ENCODE results near the gene C17orf113.
A peak's percentile ranks its signal among the peaks of the same experiment; 100 is the strongest.
"Not testable (repeated sequence)": the region's sequence is repeated elsewhere in the genome, so short reads cannot be mapped to it uniquely, and the experiment has no call there.

The C17orf113 gene

DNA sequence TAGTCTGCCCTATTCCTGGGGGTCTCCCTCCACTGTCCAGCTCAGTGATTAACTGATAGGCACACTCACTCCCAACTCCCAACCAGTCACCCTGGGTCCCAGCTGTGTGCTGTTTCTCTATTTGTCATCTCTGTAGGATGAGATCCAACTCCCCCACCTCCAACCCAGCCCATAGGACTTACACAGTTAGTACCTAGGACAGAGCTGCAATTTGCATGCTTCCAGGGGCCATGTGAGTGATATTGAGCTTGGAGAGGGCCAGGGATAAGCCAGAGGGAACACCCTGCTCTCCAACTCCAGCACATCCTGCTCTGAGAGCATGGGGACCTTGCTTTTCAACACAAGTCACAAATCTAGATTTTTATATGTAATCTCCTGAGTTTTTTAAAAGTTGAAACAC is 8.8 kb downstream of the C17orf113 start:
- no peak for DNase-seq

DNA sequence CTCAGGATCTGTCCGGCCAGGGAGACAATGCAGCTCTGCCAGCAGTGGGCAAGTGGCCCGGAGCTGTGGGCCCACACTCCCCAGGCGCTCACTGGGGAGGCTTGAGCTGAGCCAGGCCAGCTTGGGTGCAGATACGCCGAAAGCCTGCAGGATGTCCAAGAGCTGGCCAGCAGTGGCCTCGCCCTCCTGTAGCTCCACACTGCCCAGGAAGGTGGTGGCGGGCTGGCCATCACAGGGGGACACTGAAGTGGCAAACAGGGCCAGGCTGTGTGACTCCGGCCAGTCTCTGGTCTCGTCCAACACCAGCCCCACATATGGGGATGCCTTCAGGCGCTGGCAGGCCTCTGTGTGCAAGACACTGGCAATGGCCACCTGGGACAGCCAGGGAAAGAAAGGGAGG is 9.6 kb downstream of the C17orf113 start:
- no peak for DNase-seq

DNA sequence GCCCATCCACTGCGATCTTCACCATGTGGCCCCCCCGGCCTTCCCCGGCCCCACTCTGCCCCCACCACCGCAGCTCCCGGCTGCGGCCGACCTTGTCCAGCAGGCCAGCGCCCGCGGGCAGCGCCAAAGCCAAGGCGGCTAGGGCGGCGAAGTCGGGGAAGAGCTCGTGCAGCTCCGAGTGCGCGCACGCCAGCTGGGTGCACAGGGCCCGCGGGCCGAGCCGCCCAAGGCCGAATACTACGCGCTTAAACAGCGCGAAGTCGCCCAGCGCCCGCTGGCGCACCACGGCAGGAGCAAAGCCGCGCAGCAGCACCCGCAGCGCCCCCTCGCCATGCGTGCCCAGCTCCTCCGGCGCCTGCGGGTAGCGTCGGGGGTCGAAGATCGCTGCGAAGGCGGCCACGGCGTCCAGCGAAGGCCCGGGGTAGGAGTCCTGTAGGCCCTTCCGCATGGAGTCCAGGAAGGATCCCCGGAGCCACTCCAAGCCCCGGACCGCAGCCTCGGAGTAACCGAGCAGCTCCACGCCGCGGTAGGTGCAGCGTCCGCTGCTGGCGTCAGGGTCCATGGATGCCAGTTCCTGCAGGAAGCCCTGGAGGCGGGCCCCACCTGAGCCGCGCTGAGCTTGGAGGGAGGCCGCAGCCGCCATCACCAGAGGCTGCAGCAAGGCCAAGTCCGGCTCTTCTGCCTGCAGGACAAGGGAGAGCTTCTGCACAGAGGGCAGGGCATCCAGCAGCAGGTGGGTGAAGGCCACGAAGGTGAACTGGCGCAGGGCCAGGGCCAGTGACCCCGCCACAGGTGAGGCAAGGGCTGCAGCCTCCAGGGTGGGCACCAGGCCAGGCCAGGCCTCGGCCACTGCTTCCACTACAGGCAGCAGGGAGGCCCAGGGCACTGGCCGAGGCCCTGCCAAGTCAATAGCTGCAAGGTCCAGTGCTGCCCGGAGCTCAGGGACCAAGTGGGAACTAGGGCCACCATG is 10.3 kb downstream of the C17orf113 start:
- DNase-seq = no peak

DNA sequence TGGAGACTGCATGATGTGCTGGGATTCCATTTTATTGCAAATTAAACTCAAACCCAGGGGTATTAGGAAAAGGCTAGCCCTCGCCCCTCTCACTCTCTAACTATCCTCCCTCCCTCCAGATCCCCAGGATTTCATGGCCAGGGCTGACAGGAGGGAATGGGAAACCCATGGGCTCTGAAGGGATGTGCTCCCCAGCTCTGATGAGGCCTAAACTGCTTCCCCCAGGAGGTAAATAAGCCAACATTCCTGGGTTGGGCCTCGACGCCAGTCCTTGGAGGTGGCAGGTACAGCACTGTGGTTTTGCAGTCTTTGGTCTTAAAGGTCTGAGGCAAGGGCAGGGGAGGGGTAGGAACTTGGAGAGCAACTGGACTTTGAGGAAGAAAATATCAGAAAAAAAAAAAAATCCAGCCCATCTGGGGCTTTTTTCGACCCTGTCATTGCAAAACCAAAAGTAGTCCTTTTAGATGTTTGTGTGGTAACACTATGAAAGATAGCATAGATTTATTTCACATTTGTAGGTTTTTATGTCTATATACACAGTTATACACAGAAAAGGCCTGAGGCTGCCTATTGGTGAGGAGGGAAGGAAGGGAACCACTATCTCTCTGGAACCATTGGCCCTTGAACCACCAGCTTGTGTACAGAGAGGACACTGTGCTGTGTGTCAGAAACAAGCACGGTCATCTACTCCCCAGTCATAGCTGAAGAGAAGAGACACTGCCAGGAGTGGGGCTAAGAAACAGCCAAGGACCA is 12.0 kb downstream of the C17orf113 start:
- no peak for DNase-seq

DNA sequence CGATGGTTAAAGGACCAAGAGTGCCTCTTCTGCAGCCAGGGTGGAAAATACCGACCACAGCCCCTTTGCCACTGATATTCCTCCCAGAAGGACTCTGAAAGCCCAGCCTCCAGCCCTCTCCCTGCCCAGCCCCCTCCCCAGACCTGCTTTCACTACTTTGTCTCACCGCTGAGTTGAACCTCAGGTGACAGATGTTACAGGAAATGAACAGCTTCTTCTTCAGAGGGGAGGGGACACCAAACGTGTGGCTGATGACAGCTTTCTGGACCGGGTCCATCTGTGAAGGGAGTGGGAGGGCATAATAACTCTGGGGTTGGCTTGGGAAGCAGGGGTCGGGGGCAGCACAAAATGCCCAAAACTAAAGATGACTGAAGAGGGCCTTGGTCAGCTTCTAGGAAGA is 16.3 kb downstream of the C17orf113 start:
- DNase-seq = no peak

DNA sequence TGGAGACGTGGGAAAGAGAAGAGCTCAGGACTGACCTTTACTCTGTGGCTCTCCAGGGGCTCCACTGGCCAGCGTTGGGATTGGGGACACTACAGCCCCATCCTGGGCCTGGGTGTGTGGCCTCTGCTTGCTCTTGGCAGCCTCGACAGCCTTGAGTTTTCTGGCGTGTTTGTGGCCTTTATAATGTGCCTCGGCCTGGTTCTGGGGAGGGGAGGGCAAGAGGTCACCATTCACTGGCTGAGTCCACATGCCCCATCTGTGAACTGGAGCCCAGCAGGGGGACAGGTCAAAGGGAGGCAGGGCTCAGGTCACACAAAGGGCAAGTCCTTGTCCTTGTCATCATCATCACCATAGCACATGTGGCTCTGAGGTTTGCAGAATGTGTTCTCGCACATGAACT is 18.8 kb downstream of the C17orf113 start:
- no peak for DNase-seq

DNA sequence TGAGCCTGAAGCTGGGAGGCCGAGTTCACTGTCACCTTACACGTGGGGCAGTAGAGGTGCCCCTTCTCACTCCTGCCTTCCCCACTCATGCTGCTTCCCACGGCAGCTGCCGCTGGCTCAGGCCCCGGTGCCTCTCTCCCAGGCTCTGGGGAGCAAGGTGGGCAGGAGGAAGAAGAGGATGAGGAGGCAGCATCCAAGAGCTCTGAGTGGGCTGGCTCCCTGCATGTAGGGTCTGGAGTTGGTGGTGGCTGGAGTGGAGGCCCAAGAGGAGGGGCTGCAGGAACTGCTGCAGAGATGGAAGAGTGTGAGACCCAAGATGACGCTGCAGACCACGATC is 21.6 kb downstream of the C17orf113 start:
- no peak for DNase-seq

DNA sequence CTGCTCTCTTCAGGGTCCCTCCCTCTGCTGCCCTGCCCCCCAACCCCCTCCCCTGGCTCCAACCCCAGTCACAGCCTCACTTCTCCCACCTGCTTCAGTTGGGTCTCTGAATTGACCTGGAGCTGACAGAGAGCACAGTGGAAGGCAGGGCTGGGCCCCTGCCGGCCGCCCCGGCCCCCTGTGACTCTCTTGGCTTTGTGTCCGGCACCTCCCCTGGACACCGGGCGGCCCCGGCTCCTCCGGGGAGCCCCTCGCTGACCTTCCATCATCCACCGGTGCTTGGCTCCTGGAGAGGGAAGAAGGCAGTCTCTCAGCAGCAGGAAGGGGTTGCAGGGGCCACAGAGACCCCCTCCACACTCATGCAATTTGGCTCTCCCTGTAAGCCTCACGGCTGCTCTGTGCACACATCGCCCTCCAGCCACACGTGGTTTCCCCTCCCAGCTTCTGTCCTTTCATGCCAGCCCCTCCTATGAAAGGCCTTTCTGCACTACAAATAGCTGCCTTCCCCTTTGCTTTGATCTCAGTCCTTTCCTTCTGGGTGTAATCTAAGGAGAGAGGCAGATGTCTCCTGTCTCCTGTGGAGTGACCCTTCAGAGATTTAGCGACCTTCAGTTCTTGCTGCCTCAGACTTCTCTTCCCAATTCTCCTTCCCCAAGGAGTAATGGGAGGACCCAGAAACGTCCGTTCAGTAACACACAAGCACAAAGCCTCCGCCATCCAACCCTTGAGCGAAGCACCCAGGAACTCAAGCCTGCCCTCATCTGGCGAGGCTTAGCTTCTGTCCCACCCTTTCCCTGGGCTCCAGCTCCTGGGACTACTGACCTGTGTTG is 22.2 kb downstream of the C17orf113 start:
- DNase-seq = no peak

DNA sequence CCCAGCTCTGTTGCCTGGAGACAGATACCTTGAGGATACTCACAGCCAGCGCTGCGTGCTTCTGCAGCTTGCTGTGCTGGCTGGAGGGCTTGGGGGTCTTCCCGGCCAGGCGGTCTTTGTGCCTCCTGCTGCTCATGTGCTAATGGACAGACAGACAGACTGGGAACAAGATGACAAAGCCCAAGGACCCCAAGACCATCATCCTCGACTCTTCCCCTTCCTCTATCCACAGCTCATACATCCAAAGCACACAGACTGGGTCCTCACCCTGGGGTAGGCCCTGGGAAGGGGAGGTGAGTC is 22.9 kb downstream of the C17orf113 start:
- no peak for DNase-seq

DNA sequence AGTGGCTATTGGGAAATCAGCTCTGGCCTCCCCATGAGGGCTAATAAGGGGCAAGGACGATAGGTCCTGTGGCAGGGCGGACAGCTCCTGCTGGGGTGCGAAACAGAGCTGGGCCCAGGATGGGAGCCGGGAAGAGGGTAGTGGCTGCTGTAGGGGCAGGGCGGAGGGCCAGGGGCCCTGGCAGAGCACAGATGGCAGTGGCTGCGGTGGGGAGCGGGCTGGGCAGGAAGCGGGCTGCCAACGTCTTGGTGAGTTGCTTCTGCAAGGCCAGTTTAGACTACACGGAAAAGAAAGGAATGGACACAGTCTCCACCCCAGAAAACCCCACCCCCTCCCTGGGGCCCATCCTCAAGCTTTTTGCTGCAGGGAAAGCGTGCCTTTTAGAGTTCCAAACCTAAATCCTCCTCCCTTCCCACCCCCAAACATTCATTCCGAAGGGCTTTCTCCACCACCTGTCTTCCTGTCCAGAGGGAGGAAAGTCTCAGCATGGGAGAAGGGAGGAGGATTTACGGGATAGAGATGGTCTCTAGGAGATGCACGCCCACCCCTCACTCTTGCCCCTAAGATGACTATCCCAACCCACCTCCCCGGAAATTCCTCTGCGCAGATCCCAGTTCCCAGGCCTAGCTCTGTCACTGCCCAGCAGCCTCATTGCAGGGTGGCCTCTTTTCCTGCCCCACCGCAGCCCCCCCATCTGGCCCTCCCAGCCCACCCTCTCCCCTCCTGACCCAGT is 23.4 kb downstream of the C17orf113 start:
- DNase-seq = no peak

DNA sequence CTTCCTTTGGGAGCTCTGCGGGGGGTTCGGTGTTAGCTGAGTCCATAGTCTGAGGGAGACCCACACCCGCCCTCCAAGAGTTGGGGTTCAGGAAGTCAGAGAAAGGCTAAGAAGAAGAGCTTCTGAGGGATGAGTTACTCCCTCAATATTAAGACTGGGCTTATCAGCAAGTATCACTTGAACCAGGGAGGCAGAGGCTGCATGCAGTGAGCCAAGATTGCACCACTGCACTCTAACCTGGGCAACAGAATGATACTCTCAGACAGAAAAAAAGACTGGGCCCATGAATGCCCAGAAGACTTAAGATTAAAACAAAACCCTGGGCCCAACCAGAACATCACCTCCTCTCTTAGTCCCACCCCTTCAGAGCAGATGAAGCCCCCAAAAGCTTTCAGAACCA is 24.5 kb downstream of the C17orf113 start:
- no peak for DNase-seq

DNA sequence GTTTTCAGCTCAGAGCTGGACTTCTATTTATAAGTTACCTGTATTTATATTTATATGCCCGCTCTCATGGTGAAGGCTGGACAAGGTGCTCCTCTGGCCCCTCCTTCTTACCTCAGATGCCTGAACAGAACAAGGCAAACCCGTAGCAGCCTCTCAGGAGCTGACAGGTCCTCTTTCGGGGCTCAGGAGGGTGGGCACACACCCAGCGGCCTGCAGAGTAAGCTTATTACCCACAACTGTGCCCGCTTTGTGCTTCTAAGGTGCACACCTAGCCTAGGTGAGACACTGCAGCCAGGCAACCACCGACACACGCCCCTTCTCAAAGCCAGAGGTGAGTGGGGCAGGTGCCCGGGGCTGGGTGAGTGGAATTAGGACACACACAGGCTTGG is 25.2 kb downstream of the C17orf113 start:
- DNase-seq = no peak

DNA sequence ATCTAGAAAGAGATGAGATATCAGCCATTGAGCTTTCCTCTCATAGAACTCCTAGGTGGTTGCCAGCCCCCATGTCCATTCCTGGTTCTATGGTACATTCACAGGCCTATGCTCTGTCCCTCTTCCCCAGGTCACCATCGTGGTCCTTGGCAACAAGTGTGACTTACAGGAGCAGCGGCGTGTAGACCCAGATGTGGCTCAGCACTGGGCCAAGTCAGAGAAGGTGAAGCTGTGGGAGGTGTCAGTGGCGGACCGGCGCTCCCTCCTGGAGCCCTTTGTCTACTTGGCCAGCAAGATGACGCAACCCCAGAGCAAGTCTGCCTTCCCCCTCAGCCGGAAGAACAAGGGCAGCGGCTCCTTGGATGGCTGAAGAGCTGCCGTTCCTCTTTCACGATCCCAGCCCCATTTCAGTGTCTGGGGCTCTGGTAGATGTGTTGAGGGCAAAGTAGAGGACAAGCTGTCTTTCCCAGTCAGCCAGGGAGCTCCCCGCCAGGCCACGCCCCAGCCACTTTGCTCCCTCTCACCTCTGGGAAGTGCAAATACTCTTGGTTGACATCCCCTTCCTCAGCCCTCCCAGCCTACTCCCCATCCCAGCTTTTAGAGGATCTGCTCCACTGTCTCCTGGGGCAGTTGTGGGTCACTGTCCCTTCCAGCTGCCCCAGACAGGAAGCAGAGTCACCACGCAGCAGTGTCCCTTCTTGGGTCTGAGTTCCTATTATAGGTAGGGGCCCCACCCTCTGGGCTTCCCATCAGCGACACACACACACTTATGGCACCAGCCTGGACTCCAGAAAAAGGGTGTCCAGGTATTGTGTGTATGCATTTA is 26.7 kb downstream of the C17orf113 start:
- no peak for DNase-seq

DNA sequence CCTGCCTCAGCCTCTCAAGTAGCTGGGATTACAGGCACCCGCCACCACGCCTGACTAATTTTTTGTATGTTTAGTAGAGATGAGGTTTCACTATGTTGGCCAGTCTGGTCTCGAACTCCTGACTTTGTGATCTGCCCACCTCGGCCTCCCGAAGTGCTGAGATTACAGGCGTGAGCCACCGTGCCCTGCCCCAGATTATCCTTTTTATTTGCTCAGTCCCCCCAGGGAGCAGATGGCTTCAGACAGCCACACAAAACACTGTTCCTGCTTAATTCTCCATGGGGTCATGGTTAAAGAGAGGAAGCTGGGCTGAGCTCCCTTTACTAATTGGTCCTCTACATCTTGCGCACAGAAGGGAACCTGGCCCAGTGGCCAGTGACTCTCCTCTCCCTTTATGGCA is 29.6 kb downstream of the C17orf113 start:
- not testable (repeated sequence) for DNase-seq

DNA sequence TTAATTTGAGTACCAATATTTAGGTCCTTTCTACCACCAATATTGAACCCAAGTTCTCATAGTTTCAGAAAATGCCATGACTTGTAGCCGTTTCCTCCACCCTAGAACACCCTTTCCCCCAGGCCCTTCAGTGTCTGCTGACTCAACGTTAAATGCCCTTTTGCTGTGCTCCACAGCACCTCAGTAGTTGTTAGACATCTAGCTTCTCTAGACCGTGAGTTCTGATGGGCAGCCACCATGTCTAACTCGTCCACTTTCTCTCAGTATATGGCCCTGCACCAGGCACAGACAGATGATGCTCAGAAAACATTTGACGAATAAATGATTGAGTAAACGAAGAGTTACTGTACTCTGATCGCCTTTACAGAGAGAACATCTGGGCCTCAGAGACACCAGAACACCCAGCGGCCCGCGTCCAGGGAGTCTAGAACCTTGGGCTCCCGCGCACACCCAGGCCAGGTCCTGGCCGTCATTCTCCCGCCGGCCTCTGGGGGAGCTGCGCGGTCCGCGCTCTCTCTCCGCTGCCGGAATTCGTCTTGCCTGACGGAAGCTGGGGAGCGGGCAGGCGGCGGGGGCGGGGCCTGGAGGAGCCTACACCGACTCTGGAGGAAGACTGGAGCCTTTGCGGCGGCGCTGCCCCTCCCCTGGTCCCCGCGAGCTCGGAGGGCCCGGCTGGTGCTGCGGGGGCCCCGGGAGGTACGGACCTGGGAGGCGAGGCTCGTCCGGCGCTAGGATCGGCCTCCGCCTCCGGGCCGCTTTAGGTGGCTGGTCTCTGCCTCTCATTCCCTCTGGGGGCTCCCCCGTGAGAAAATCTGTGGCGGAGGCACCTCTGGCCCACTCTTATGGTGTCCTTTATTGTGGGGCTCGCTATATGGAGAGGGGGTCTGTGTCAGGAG is 30.6 kb downstream of the C17orf113 start, which contains the start of gene NKIRAS2:
TSS of gene NKIRAS2 (plus strand) at position 582 of the 896 bp plus-strand sequence. CDS start 1,488 bp downstream, outside the sequence.
- peak; percentile 83 to 93 (median 86) for DNase-seq

DNA sequence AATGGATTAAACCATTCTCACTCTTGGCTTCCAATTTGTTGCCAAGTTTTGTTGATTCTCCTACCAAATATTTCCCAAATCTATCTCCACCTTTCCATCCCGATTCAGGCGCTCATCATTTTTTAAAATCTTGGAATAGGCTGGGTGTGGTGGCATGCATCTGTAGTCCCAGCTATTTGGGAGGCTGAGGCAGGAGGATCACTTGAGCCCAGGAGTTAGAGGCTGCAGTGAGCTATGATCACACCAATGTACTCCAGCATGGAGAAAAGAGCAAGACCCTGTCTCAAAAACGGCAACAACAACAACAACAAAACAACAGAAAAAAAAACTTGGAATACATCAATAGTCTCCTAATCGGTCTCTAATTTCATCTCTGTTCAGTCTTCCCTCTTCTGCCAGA is 31.4 kb downstream of the C17orf113 start:
- DNase-seq = no peak

DNA sequence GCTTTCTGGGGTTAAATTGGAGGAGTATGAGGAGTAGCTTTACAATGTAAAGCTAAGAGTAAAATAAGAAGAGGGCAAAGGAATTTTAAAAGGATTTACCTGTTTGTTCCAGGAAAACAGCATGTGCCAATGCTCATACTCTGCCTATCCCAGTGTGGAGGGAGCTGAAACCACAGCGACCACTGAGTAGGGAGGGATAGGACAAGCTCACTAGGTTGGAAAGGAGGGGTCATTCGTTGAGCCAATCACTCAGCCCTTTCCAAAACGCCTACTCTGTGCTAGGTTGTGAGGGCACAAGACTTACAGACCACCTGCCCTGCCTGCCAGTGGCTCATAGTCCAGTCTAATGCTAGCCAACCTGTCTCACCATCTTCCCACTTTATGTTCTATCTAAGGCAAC is 32.1 kb downstream of the C17orf113 start:
- no peak for DNase-seq

DNA sequence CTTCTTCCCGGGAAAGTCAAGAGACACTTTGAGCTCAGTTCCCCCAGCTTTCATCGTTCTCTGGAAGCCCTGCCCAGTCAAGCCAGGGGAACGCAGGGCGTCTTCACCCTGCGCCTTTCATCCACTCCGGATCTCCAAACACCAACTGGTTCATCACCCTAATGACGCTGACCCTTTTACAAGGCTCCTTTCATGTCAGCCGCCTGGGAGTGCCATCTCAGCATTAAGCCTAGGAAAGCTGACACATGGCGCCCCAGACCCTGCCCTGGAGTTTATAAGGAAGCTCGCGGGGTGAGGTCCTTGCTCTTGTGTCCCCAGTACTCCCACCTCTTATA is 32.6 kb downstream of the C17orf113 start:
- DNase-seq = peak in 1 of 6 experiments; percentile 23

DNA sequence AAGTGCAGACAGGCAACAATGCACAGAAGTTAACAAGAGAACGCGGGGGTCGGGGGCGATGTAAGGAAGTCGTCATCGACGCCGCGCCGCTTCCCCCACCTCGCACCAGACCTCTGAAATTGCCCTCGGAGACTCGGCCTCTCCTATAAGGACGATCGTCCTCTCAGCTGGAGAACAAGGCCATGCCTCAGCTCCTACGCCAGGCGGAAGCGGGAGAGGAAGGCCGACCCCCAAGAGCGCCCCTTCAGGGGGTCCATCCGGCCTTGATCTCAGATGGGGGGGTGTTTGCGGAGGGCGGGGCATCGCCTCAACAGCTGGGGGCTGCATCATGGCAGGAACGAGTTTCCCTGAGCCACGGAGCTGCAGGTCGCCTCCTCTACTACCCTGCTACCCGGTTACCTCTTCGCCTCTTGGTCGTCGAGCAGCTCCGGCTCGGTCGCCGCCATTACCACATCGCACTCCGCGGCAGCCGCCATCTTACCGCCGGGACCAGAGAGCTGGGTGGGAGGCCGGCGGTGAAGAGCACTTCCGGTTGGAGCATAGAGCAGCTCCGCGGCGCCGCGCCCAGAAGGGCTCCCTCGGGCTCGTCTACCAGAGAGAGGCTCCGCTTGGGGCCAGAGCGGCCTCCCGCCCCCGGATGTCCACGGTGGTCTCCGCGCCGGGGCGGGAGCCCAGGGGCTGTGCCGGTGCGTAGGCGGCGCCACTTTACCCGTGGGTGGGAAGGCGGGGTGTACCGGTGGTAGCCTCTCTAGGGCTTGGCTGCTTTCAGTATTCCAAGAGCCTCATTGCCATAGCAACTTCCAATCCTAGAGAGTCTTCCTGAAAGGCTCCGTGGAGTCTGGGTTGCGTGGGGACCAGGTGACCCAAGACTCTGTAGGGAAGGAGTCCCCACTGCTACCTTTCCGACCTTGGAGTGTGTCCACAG is 33.2 kb downstream of the C17orf113 start, which contains the start of gene DNAJC7:
TSS of gene DNAJC7 (minus strand) at position 499 of the 925 bp plus-strand sequence. CDS start at position 476, 23 bp downstream.
- peak; percentile 77 to 86 (median 80) for DNase-seq
